HepG2 (cell line): Measurements from ENCODE around the gene ULK4. TPM values are rescaled to one million over a fixed set of nuclear protein-coding genes. Genes with fewer than 3 reads are reported as not detected.

Source experiments
- ATAC-seq: fragments of 200-7000 bp; cut with Tn5 transposase; 3 replicates; pipeline ENCODE4 v1.9.1; 2020; ENCODE audit warnings: mild to moderate bottlenecking, moderate library complexity
- BruUV-seq: library from RNA; stranded (reverse); fragments of 400-500 nt; replicated peaks from 2 replicates; lab custom pipeline; 2021; lab: Mats Ljungman, UMichigan
- CTCF ChIA-PET: fragments of 300-600 bp; formaldehyde crosslinking; extraction: SDS; loops from one replicate; lab custom pipeline; 2021; ENCODE audit warnings: low total read pairs, inconsistent platforms, low intra/inter-chr PET ratio; lab: Yijun Ruan, JAX
- POLR2A ChIA-PET: fragments of 350-600 bp; sonication (Branson Sonifier 250); formaldehyde crosslinking; loops from one replicate; lab custom pipeline; 2020; ENCODE audit warnings: antibody characterized with exemption, inconsistent platforms; lab: Yijun Ruan, JAX
- DNase-seq: peaks from one replicate; pipeline ENCODE4 v3.0.0-alpha.2; 2015; ENCODE audit warnings: low spot score
- FAIRE-seq: peaks from 3 replicates; lab custom pipeline; 2011; peaks lifted over from hg19 to GRCh38; lab: Jason Lieb, UNC
- H2AFZ ChIP-seq: one replicate; pipeline ENCODE4 v1.6.1; 2011; ENCODE audit warnings: low read length, inconsistent platforms
- H3K27ac ChIP-seq: fragments of 300-600 bp; 3 replicates; pipeline ENCODE4 v1.8.0; 2011; ENCODE audit warnings: mixed run types, mild to moderate bottlenecking, mixed read lengths, low read length, inconsistent platforms; ENCODE audit not compliant: insufficient read depth; ENCODE audit errors: extremely low read length
- H3K27me3 ChIP-seq, 2 experiments: fragments of 200-600 bp in 1 of 2; 2 replicates in 1 of 2; 3 replicates in 1 of 2; pipeline versions ENCODE4 v1.6.0 to v1.8.0; 2011; ENCODE audit warnings: low read length in 2 of 2, mild to moderate bottlenecking in 2 of 2, moderate library complexity in 2 of 2, inconsistent platforms in 1 of 2; ENCODE audit not compliant: insufficient read depth in 2 of 2, control insufficient read depth in 1 of 2
- H3K36me3 ChIP-seq, 2 experiments: fragments of 200-600 bp in 1 of 2; replicated peaks in 1 of 2; 2 replicates in 1 of 2; 3 replicates in 1 of 2; pipeline versions ENCODE4 v1.5.1 to v1.8.0; 2011; ENCODE audit warnings: low read length in 2 of 2, inconsistent platforms in 1 of 2; ENCODE audit not compliant: insufficient read depth in 2 of 2, control insufficient read depth in 1 of 2
- H3K4me1 ChIP-seq: 2 replicates; pipeline ENCODE4 v1.5.1; 2012; ENCODE audit warnings: low read length, inconsistent platforms; ENCODE audit not compliant: insufficient read depth
- H3K4me2 ChIP-seq: 2 replicates; pipeline ENCODE4 v1.6.0; 2011; ENCODE audit warnings: low read depth, low read length, inconsistent platforms
- H3K4me3 ChIP-seq, 3 experiments: fragments of 200-600 bp in 1 of 3; sonication (generic), shearing (Covaris generic) in 1 of 3; replicated peaks in 1 of 3; 2 replicates each; pipeline ENCODE4 v1.5.1; 2011 to 2016; ENCODE audit warnings: low read length in 3 of 3, inconsistent platforms in 2 of 3, low read depth in 2 of 3, mild to moderate bottlenecking in 2 of 3, control low read depth in 1 of 3, mixed read lengths in 1 of 3; ENCODE audit not compliant: insufficient read depth in 1 of 3
- H3K79me2 ChIP-seq: one replicate; pipeline ENCODE4 v1.6.1; 2011; ENCODE audit warnings: low read length, inconsistent platforms; ENCODE audit not compliant: insufficient read depth
- H3K9ac ChIP-seq: 2 replicates; pipeline ENCODE4 v1.6.0; 2011; ENCODE audit warnings: mild to moderate bottlenecking, low read depth, low read length, inconsistent platforms; ENCODE audit not compliant: insufficient read depth
- H3K9me3 ChIP-seq: 2 replicates; pipeline ENCODE4 v1.5.1; 2012; ENCODE audit warnings: mild to moderate bottlenecking, low read length
- H4K20me1 ChIP-seq: 2 replicates; pipeline ENCODE4 v1.6.0; 2011; ENCODE audit warnings: inconsistent platforms, mild to moderate bottlenecking, low read length, moderate library complexity; ENCODE audit not compliant: insufficient read depth
- AFF4 ChIP-seq: sonication (generic); formaldehyde crosslinking; IDR thresholded peaks from 2 replicates; pipeline ENCODE4 v1.4.0; 2020; ENCODE audit warnings: missing genetic modification reagents
- ARNTL ChIP-seq: sonication (generic); formaldehyde crosslinking; IDR thresholded peaks from 2 replicates; pipeline ENCODE4 v1.4.0; 2020; ENCODE audit warnings: mild to moderate bottlenecking, missing genetic modification reagents
- BORCS8-MEF2B ChIP-seq: sonication (generic); formaldehyde crosslinking; IDR thresholded peaks from 2 replicates; pipeline ENCODE4 v1.8.0; 2022; ENCODE audit warnings: mild to moderate bottlenecking, missing genetic modification reagents
- KLF16 ChIP-seq, 2 experiments: sonication (generic) in 1 of 2; formaldehyde crosslinking in 1 of 2; IDR thresholded peaks; 2 replicates each; pipeline versions ENCODE4 v1.6.1 to v1.8.0; 2016 to 2023; ENCODE audit warnings: missing genetic modification reagents in 2 of 2, missing compliant biosample characterization in 1 of 2
- MAFF ChIP-seq: IDR thresholded peaks from 2 replicates; pipeline ENCODE4 v1.6.1; 2011; ENCODE audit warnings: low read depth, low read length, improper control_type of control experiment
- ZNF3 ChIP-seq: IDR thresholded peaks from 2 replicates; pipeline ENCODE4 v1.7.0; 2017; ENCODE audit warnings: inconsistent platforms
- ZNF598 ChIP-seq: sonication (generic); formaldehyde crosslinking; IDR thresholded peaks from 2 replicates; pipeline ENCODE4 v1.5.1; 2020; ENCODE audit warnings: mild to moderate bottlenecking, missing genetic modification reagents, borderline replicate concordance
- ZNF615 ChIP-seq: sonication (generic); formaldehyde crosslinking; IDR thresholded peaks from 2 replicates; pipeline ENCODE4 v1.5.0; 2020; ENCODE audit warnings: mild to moderate bottlenecking, missing genetic modification reagents, borderline replicate concordance
- ZSCAN30 ChIP-seq: sonication (generic); formaldehyde crosslinking; IDR thresholded peaks from 2 replicates; pipeline ENCODE4 v1.5.0; 2020; ENCODE audit warnings: mild to moderate bottlenecking, missing genetic modification reagents
- WGBS: methylation state at CpG from one replicate; pipeline ENCODE4 v1.1.6; 2017; ENCODE audit warnings: low lambda C conversion rate; 5-methylcytosine and 5-hydroxymethylcytosine counted together
- in situ Hi-C: cut with HindIII; loops from 2 replicates; pipeline ENCODE4 v1.10.0; 2017; ENCODE audit warnings: low pct_unique_long_range_greater_than_20kb; ENCODE audit not compliant: extremely low pct_ligation_motif_present
- intact Hi-C: fragments of 100-400 bp; cut with micrococcal nuclease; formaldehyde crosslinking; loops from one replicate; pipeline ENCODE4 v1.10.0; 2022; ENCODE audit not compliant: unreplicated experiment
- polyA plus RNA-seq, 8 experiments: library from polyadenylated mRNA; depleted of rRNA in 3 of 8; stranded (reverse) in 7 of 8; unstranded in 1 of 8; fragments of >200 nt; fragmentation: Illumina TruSeq in 4 of 8; extraction: Trizol in 4 of 8; gene quantifications; 2 replicates each; pipeline versions ENCODE4 v1.2.1 to v1.2.3, GENCODE V29; 2011 to 2016; ENCODE audit warnings: low read depth in 4 of 8, missing spikeins in 1 of 8, mixed read lengths in 1 of 8; ENCODE audit not compliant: insufficient read depth in 1 of 8
- total RNA-seq, 5 experiments: library from RNA; depleted of rRNA; stranded (reverse); fragments of >200 nt; fragmentation: Illumina TruSeq; extraction: Trizol; gene quantifications; 2 replicates each; pipeline ENCODE4 v1.2.3, GENCODE V29; 2016; ENCODE audit warnings: low read depth in 1 of 5
- TF ChIP-seq, protein P1 (sequence below), 2 experiments: fragments of 450-650 bp in 1 of 2; sonication (generic) in 1 of 2; formaldehyde crosslinking in 1 of 2; IDR thresholded peaks; 2 replicates each; pipeline versions ENCODE4 v1.6.1 to v1.8.0; 2016 to 2022; ENCODE audit warnings: antibody characterized with exemption in 1 of 2, mild to moderate bottlenecking in 1 of 2, missing genetic modification reagents in 1 of 2

ULK4 gene
- total and polyA plus RNA-seq, 2 of the 13 experiments (the other 11 are each of a cell fraction or from before 2014, with no cell fraction given): 6.7 to 11.8 TPM

GRCh38 chr3:41327718-41328117 is 634.2 kb downstream of the ULK4 start:
- H3K4me1 ChIP-seq: peaks cover 7% of the 10 kb centered on the region
- in situ Hi-C loops (no loop called here), intact Hi-C loops (no loop called here)
- H4K20me1 ChIP-seq: no peaks in the 10 kb centered on the region
- no peaks in the 10 kb centered on the region for H3K79me2 ChIP-seq
- DNase-seq (no peak), ATAC-seq (no peak), FAIRE-seq (no peak)
- H3K4me3 ChIP-seq: no peak overlapping the region
- no peak overlapping the region for H2AFZ ChIP-seq
- WGBS: 80% methylated on average over 6 of the region's 6 CpGs
- H3K27ac ChIP-seq: no peak overlapping the region
- ChIA-PET POLR2A (no interaction called here), CTCF (no interaction called here)
- H3K9me3 ChIP-seq: no peaks in the 10 kb centered on the region
- H3K36me3 ChIP-seq: no peaks in the 10 kb centered on the region
- no peak overlapping the region for H3K9ac ChIP-seq
- H3K27me3 ChIP-seq: no peaks in the 10 kb centered on the region
- BruUV-seq: no TSS peak
- no peak overlapping the region for H3K4me2 ChIP-seq
- TF ChIP-seq AFF4 (CRISPR knock-in tag) (no peak), ZNF615 (CRISPR knock-in tag) (no peak), ARNTL (CRISPR knock-in tag) (no peak), KLF16 (CRISPR knock-in tag; IDR thresholded peaks at IDR 0.05) (no peak), ZNF598 (no peak), ZSCAN30 (CRISPR knock-in tag) (no peak), ZNF3 (CRISPR knock-in tag) (no peak), MAFF (no peak), BORCS8-MEF2B (no peak)
- TF ChIP-seq, protein P1, sequence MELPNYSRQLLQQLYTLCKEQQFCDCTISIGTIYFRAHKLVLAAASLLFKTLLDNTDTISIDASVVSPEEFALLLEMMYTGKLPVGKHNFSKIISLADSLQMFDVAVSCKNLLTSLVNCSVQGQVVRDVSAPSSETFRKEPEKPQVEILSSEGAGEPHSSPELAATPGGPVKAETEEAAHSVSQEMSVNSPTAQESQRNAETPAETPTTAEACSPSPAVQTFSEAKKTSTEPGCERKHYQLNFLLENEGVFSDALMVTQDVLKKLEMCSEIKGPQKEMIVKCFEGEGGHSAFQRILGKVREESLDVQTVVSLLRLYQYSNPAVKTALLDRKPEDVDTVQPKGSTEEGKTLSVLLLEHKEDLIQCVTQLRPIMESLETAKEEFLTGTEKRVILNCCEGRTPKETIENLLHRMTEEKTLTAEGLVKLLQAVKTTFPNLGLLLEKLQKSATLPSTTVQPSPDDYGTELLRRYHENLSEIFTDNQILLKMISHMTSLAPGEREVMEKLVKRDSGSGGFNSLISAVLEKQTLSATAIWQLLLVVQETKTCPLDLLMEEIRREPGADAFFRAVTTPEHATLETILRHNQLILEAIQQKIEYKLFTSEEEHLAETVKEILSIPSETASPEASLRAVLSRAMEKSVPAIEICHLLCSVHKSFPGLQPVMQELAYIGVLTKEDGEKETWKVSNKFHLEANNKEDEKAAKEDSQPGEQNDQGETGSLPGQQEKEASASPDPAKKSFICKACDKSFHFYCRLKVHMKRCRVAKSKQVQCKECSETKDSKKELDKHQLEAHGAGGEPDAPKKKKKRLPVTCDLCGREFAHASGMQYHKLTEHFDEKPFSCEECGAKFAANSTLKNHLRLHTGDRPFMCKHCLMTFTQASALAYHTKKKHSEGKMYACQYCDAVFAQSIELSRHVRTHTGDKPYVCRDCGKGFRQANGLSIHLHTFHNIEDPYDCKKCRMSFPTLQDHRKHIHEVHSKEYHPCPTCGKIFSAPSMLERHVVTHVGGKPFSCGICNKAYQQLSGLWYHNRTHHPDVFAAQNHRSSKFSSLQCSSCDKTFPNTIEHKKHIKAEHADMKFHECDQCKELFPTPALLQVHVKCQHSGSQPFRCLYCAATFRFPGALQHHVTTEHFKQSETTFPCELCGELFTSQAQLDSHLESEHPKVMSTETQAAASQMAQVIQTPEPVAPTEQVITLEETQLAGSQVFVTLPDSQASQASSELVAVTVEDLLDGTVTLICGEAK (IDR thresholded peaks at IDR 0.05): no peak
- TF ChIP-seq, protein P1 (CRISPR knock-in tag; IDR thresholded peaks at IDR 0.05): no peak
